Astrocyte (in vitro differentiated cells and primary cell): Measurements from ENCODE around the gene SLC6A19. TPM values are rescaled to one million over a fixed set of nuclear protein-coding genes. Genes with fewer than 3 reads are reported as not detected.

Experiments
- DNase-seq: peaks from one replicate; pipeline ENCODE4 v3.0.0-alpha.2; 2010; ENCODE audit warnings: low read depth
- FAIRE-seq: peaks from 2 replicates; lab custom pipeline; 2011; peaks lifted over from hg19 to GRCh38; lab: Jason Lieb, UNC
- H2AFZ ChIP-seq: 2 replicates; pipeline ENCODE4 v1.6.0; 2012; ENCODE audit warnings: low read depth, low read length, inconsistent platforms
- H3K27ac ChIP-seq: 2 replicates; pipeline ENCODE4 v1.5.1; 2011; ENCODE audit warnings: low read depth, low read length, inconsistent platforms
- H3K27me3 ChIP-seq: 2 replicates; pipeline ENCODE4 v1.6.0; 2011; ENCODE audit warnings: low read length, inconsistent platforms; ENCODE audit not compliant: insufficient read depth
- H3K36me3 ChIP-seq: 2 replicates; pipeline ENCODE4 v1.5.1; 2011; ENCODE audit warnings: low read length, inconsistent platforms; ENCODE audit not compliant: insufficient read depth
- H3K4me1 ChIP-seq: 2 replicates; pipeline ENCODE4 v1.5.1; 2011; ENCODE audit warnings: low read length, inconsistent platforms; ENCODE audit not compliant: insufficient read depth
- H3K4me2 ChIP-seq: 2 replicates; pipeline ENCODE4 v1.6.0; 2012; ENCODE audit warnings: low read length, inconsistent platforms
- H3K4me3 ChIP-seq: 2 replicates; pipeline ENCODE4 v1.5.1; 2011; ENCODE audit warnings: low read depth, mild to moderate bottlenecking, low read length, inconsistent platforms; ENCODE audit not compliant: insufficient read depth
- H3K79me2 ChIP-seq: 2 replicates; pipeline ENCODE4 v1.6.0; 2012; ENCODE audit warnings: mild to moderate bottlenecking, low read length, inconsistent platforms; ENCODE audit not compliant: insufficient read depth
- H3K9ac ChIP-seq: 2 replicates; pipeline ENCODE4 v1.6.0; 2012; ENCODE audit warnings: mild to moderate bottlenecking, low read length, inconsistent platforms
- H3K9me3 ChIP-seq: 2 replicates; pipeline ENCODE4 v1.5.1; 2012; ENCODE audit warnings: low read depth, mild to moderate bottlenecking, low read length, inconsistent platforms; ENCODE audit not compliant: insufficient read depth
- H4K20me1 ChIP-seq: 2 replicates; pipeline ENCODE4 v1.6.0; 2012; ENCODE audit warnings: low read length, inconsistent platforms; ENCODE audit not compliant: insufficient read depth
- H3K27ac Mint-ChIP-seq: one replicate; pipeline ENCODE4 v1.8.0; 2021; ENCODE audit warnings: mild to moderate bottlenecking, mixed read lengths; ENCODE audit not compliant: unreplicated experiment
- H3K27me3 Mint-ChIP-seq: one replicate; pipeline ENCODE4 v1.8.0; 2021; ENCODE audit warnings: low read depth, mixed read lengths; ENCODE audit not compliant: unreplicated experiment
- H3K36me3 Mint-ChIP-seq: one replicate; pipeline ENCODE4 v1.8.0; 2021; ENCODE audit warnings: low read depth, mixed read lengths; ENCODE audit not compliant: unreplicated experiment
- H3K4me1 Mint-ChIP-seq: one replicate; pipeline ENCODE4 v1.8.0; 2021; ENCODE audit warnings: low read depth, mixed read lengths; ENCODE audit not compliant: unreplicated experiment
- H3K4me3 Mint-ChIP-seq: one replicate; pipeline ENCODE4 v1.8.0; 2021; ENCODE audit warnings: mild to moderate bottlenecking, moderate library complexity, mixed read lengths; ENCODE audit not compliant: unreplicated experiment
- H3K9me3 Mint-ChIP-seq: one replicate; pipeline ENCODE4 v1.8.0; 2021; ENCODE audit warnings: mild to moderate bottlenecking, mixed read lengths; ENCODE audit not compliant: unreplicated experiment
- EZH2 ChIP-seq: IDR thresholded peaks from 2 replicates; pipeline ENCODE4 v1.6.1; 2012; ENCODE audit warnings: mild to moderate bottlenecking, low read length, inconsistent platforms; ENCODE audit not compliant: insufficient read depth
- total RNA-seq: library from RNA; stranded (reverse); gene quantifications from 2 replicates; pipeline ENCODE4 v1.2.1, GENCODE V29; 2021
- TF ChIP-seq, protein P1 (sequence below): IDR thresholded peaks from 2 replicates; pipeline ENCODE4 v1.5.1; 2011; ENCODE audit warnings: low read depth, mild to moderate bottlenecking, inconsistent platforms, low read length, moderate library complexity; ENCODE audit not compliant: insufficient read depth

SLC6A19 gene
- total RNA-seq, 1 donor from 2014 or later, result not detected

DNA sequence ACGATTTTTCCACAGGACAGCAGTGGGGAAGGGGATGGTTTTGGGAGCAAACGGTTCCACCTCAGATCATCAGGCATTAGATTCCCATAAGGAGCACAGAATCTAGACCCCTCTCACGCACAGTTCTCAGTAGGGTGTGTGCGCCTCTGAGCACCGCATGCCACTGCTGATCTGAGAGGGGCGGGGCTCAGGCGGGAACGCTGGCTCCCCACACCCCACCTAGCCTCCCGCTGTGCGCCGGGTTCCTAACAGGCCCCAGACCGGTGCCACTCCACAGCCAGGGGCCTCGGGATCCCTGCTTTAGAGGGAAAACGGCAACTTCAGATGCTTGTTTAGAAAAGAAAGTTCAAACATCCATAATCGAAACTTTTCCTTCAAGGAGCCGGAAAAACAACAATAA is 73.1 kb downstream of the SLC6A19 start:
- peaks cover 5% of the 10 kb centered on the region for H3K27me3 Mint-ChIP-seq
- FAIRE-seq (no peak), DNase-seq (no peak)
- Histone ChIP-seq H4K20me1 (no peaks in the 10 kb centered on the region), H3K4me2 (no peak overlapping the region), H3K79me2 (no peaks in the 10 kb centered on the region), H3K9ac (no peak overlapping the region), H3K4me1 (no peaks in the 10 kb centered on the region), H3K27ac (no peak overlapping the region), H3K4me3 (no peak overlapping the region), H2AFZ (no peak overlapping the region), H3K36me3 (no peaks in the 10 kb centered on the region), H3K9me3 (peaks cover 10% of the 10 kb centered on the region), H3K27me3 (no peaks in the 10 kb centered on the region)
- H3K4me1 Mint-ChIP-seq, result no peaks in the 10 kb centered on the region
- H3K9me3 Mint-ChIP-seq, result no peaks in the 10 kb centered on the region
- H3K36me3 Mint-ChIP-seq, result no peaks in the 10 kb centered on the region
- no peak for TF ChIP-seq EZH2
- TF ChIP-seq, protein P1, sequence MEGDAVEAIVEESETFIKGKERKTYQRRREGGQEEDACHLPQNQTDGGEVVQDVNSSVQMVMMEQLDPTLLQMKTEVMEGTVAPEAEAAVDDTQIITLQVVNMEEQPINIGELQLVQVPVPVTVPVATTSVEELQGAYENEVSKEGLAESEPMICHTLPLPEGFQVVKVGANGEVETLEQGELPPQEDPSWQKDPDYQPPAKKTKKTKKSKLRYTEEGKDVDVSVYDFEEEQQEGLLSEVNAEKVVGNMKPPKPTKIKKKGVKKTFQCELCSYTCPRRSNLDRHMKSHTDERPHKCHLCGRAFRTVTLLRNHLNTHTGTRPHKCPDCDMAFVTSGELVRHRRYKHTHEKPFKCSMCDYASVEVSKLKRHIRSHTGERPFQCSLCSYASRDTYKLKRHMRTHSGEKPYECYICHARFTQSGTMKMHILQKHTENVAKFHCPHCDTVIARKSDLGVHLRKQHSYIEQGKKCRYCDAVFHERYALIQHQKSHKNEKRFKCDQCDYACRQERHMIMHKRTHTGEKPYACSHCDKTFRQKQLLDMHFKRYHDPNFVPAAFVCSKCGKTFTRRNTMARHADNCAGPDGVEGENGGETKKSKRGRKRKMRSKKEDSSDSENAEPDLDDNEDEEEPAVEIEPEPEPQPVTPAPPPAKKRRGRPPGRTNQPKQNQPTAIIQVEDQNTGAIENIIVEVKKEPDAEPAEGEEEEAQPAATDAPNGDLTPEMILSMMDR, result no peak
- H3K4me3 Mint-ChIP-seq, result no peak overlapping the region
- H3K27ac Mint-ChIP-seq, result no peak overlapping the region

Other genes with a start within 250 kb of the SLC6A19 start
- 0.41 and 0.48 TPM in 2 replicates for gene NKD2, start 192.8 kb upstream of the SLC6A19 start, total RNA-seq
- gene SLC12A7, start 89.5 kb upstream of the SLC6A19 start, total RNA-seq, result 28.6 and 30.5 TPM in 2 replicates
- not detected in 2 replicates for gene SLC6A18, start 23.8 kb downstream of the SLC6A19 start, total RNA-seq
- gene TERT, start 93.5 kb downstream of the SLC6A19 start, total RNA-seq, result 0.10 and 0.50 TPM in 2 replicates
- 131 TPM in 2 replicates for gene CLPTM1L, start 143.5 kb downstream of the SLC6A19 start, total RNA-seq
- gene SLC6A3, start 243.8 kb downstream of the SLC6A19 start, total RNA-seq, result 0.07 TPM in 2 replicates